DMS114 treated with DMSO at 0.1 percent for 48 hours (cell line): ENCODE data around the gene KIF5A.

Source experiments
- DNase-seq: peaks from one replicate; lab custom pipeline; 2025; ENCODE audit not compliant: unreplicated experiment; lab: John Stamatoyannopoulos, UW

Gene KIF5A

GRCh38 chr12:57519796-57520052 lies 30.1 kb upstream of the KIF5A start:
- peak; percentile 25 for DNase-seq

GRCh38 chr12:57520053-57520818 lies 29.6 kb upstream of the KIF5A start, which contains the start of gene DDIT3:
Gene DDIT3, minus strand, starts transcription at chr12:57520514. Its CDS starts 3,108 bp downstream, at chr12:57517406.
- peak; percentile 96 for DNase-seq

GRCh38 chr12:57521525-57522010 lies 28.3 kb upstream of the KIF5A start:
- DNase-seq, result peak; percentile 38

GRCh38 chr12:57522011-57522886 lies 27.6 kb upstream of the KIF5A start, which contains the start of gene MBD6:
Gene MBD6, plus strand, starts transcription at chr12:57522824. Its CDS starts 1,480 bp downstream, at chr12:57524304.
- peak; percentile 74 for DNase-seq

- DNase-seq, result no peak
These were observed 26.7 kb upstream of the KIF5A start for GRCh38 chr12:57522887-57523705.

GRCh38 chr12:57523706-57524614 lies 25.9 kb upstream of the KIF5A start:
- no peak for DNase-seq

GRCh38 chr12:57524814-57525614 lies 24.8 kb upstream of the KIF5A start:
- no peak for DNase-seq

GRCh38 chr12:57525615-57526383 lies 24.0 kb upstream of the KIF5A start:
- DNase-seq, result no peak

- no peak for DNase-seq
These were observed 23.2 kb upstream of the KIF5A start for GRCh38 chr12:57526477-57527126.

GRCh38 chr12:57527184-57527583 lies 22.7 kb upstream of the KIF5A start:
- DNase-seq, result no peak

- no peak for DNase-seq
These were observed 21.7 kb upstream of the KIF5A start for GRCh38 chr12:57528176-57528575.

- DNase-seq, result no peak
These were observed 20.9 kb upstream of the KIF5A start for GRCh38 chr12:57528831-57529555.

GRCh38 chr12:57529831-57530230 lies 20.0 kb upstream of the KIF5A start:
- no peak for DNase-seq

GRCh38 chr12:57530396-57531142 lies 19.3 kb upstream of the KIF5A start:
- DNase-seq, result no peak

GRCh38 chr12:57531836-57532235 lies 18.0 kb upstream of the KIF5A start:
- no peak for DNase-seq

- no peak for DNase-seq
These were observed 16.7 kb upstream of the KIF5A start for GRCh38 chr12:57533108-57533507.

- no peak for DNase-seq
These were observed 15.6 kb upstream of the KIF5A start for GRCh38 chr12:57534250-57534649.
